ENCODE measurements around the gene TRIM54.

GRCh38 chr2:27270131-27270530 lies 12.1 kb upstream of the TRIM54 start:
- TF ChIP-seq, protein P1, sequence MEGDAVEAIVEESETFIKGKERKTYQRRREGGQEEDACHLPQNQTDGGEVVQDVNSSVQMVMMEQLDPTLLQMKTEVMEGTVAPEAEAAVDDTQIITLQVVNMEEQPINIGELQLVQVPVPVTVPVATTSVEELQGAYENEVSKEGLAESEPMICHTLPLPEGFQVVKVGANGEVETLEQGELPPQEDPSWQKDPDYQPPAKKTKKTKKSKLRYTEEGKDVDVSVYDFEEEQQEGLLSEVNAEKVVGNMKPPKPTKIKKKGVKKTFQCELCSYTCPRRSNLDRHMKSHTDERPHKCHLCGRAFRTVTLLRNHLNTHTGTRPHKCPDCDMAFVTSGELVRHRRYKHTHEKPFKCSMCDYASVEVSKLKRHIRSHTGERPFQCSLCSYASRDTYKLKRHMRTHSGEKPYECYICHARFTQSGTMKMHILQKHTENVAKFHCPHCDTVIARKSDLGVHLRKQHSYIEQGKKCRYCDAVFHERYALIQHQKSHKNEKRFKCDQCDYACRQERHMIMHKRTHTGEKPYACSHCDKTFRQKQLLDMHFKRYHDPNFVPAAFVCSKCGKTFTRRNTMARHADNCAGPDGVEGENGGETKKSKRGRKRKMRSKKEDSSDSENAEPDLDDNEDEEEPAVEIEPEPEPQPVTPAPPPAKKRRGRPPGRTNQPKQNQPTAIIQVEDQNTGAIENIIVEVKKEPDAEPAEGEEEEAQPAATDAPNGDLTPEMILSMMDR (conservative IDR thresholded peaks at IDR 0.05; ENCODE audit: low read length): no peak
- TF ChIP-seq EZH2phosphoT487 (IDR thresholded peaks at IDR 0.05; ENCODE audit: borderline replicate concordance): no peak
